ENCODE data around the gene ARHGEF12.

Gene ARHGEF12

GRCh38 chr11:120431633-120432032 lies 95.4 kb downstream of the ARHGEF12 start:
- WGBS (ENCODE audit: insufficient coverage) = 100% methylated on average over 2 of the region's 3 CpGs
- ChIA-PET CTCF (interaction anchor here (1.0 to 3.5 kb wide), 4 partner anchors 11 to 97 kb away, joined by 3 to 9 read pairs (median 3); no protein-coding TSS in a partner anchor), POLR2A (no interaction called here)
- H3K36me3 ChIP-seq (ENCODE audit: control insufficient read depth in 4 of 4, insufficient read depth in 4 of 4, low read length in 3 of 4) = peaks cover 0 to 2% (median 0%) of the 10 kb centered on the region in 4 experiments
- no peak overlapping the region for H3K27ac ChIP-seq (ENCODE audit: insufficient read depth in 1 of 2, low read depth in 1 of 2, low read length in 2 of 2, poor library complexity in 1 of 2, severe bottlenecking in 2 of 2)
- no peaks in the 10 kb centered on the region for H3K27me3 ChIP-seq (replicated peaks in 2 of 5; ENCODE audit: control insufficient read depth in 4 of 5, insufficient read depth in 5 of 5, low read length in 4 of 5)
- no peaks in the 10 kb centered on the region for H3K9me3 ChIP-seq (ENCODE audit: control extremely low read depth in 1 of 5, control insufficient read depth in 4 of 5, insufficient read depth in 2 of 5, low read depth in 1 of 5, low read length in 4 of 5)
- H3K4me3 ChIP-seq (ENCODE audit: control insufficient read depth in 1 of 7, extremely low read depth in 1 of 7, insufficient read depth in 4 of 7, low read depth in 2 of 7, low read length in 6 of 7) = no peak overlapping the region
- peak; percentile 25 to 59 (median 47) for DNase-seq
- peaks cover 0 to 14% (median 9%) of the 10 kb centered on the region in 4 experiments for H3K4me1 ChIP-seq (ENCODE audit: control extremely low read depth in 1 of 4, control insufficient read depth in 4 of 4, insufficient read depth in 4 of 4, low read length in 3 of 4)

GRCh38 chr11:120432056-120433018 lies 96.1 kb downstream of the ARHGEF12 start:
- Histone ChIP-seq H3K27ac (ENCODE audit: insufficient read depth in 1 of 2, low read depth in 1 of 2, low read length in 2 of 2, poor library complexity in 1 of 2, severe bottlenecking in 2 of 2) (no peak overlapping the region), H3K36me3 (ENCODE audit: control insufficient read depth in 4 of 4, insufficient read depth in 4 of 4, low read length in 3 of 4) (peaks cover 0 to 2% (median 0%) of the 10 kb centered on the region in 4 experiments), H3K9me3 (ENCODE audit: control extremely low read depth in 1 of 5, control insufficient read depth in 4 of 5, insufficient read depth in 2 of 5, low read depth in 1 of 5, low read length in 4 of 5) (no peaks in the 10 kb centered on the region), H3K27me3 (replicated peaks in 2 of 5; ENCODE audit: control insufficient read depth in 4 of 5, insufficient read depth in 5 of 5, low read length in 4 of 5) (no peaks in the 10 kb centered on the region), H3K4me1 (ENCODE audit: control extremely low read depth in 1 of 4, control insufficient read depth in 4 of 4, insufficient read depth in 4 of 4, low read length in 3 of 4) (peaks cover 0 to 14% (median 9%) of the 10 kb centered on the region in 4 experiments), H3K4me3 (ENCODE audit: control insufficient read depth in 1 of 7, extremely low read depth in 1 of 7, insufficient read depth in 4 of 7, low read depth in 2 of 7, low read length in 6 of 7) (no peak overlapping the region)
- peak; percentile 73 to 92 (median 89) for DNase-seq
- ChIA-PET POLR2A (no interaction called here), CTCF (interaction anchor here (1.0 to 3.5 kb wide), 4 partner anchors 10 to 98 kb away, joined by 3 to 9 read pairs (median 3); no protein-coding TSS in a partner anchor)
- 17% methylated on average over 1 of the region's 4 CpGs for WGBS (ENCODE audit: insufficient coverage)

GRCh38 chr11:120441592-120441991 lies 105.4 kb downstream of the ARHGEF12 start:
- Histone ChIP-seq H3K4me3 (ENCODE audit: control insufficient read depth in 1 of 7, extremely low read depth in 1 of 7, insufficient read depth in 4 of 7, low read depth in 2 of 7, low read length in 6 of 7) (no peak overlapping the region), H3K27ac (ENCODE audit: insufficient read depth in 1 of 2, low read depth in 1 of 2, low read length in 2 of 2, poor library complexity in 1 of 2, severe bottlenecking in 2 of 2) (no peak overlapping the region), H3K9me3 (ENCODE audit: control extremely low read depth in 1 of 5, control insufficient read depth in 4 of 5, insufficient read depth in 2 of 5, low read depth in 1 of 5, low read length in 4 of 5) (no peaks in the 10 kb centered on the region), H3K4me1 (ENCODE audit: control extremely low read depth in 1 of 4, control insufficient read depth in 4 of 4, insufficient read depth in 4 of 4, low read length in 3 of 4) (no peaks in the 10 kb centered on the region), H3K36me3 (ENCODE audit: control insufficient read depth in 4 of 4, insufficient read depth in 4 of 4, low read length in 3 of 4) (peaks cover 0 to 6% (median 2%) of the 10 kb centered on the region in 4 experiments), H3K27me3 (replicated peaks in 2 of 5; ENCODE audit: control insufficient read depth in 4 of 5, insufficient read depth in 5 of 5, low read length in 4 of 5) (no peaks in the 10 kb centered on the region)
- 100% methylated on average over 2 of the region's 5 CpGs for WGBS (ENCODE audit: insufficient coverage)
- DNase-seq = no peak
- ChIA-PET POLR2A (no interaction called here), CTCF (no interaction called here)

- ChIA-PET POLR2A (no interaction called here), CTCF (interaction anchor here (1.2 kb wide), 1 partner anchor 10 kb away, joined by 3 read pairs; no protein-coding TSS in a partner anchor)
- no peak overlapping the region for H3K4me3 ChIP-seq (ENCODE audit: control insufficient read depth in 1 of 7, extremely low read depth in 1 of 7, insufficient read depth in 4 of 7, low read depth in 2 of 7, low read length in 6 of 7)
- H3K4me1 ChIP-seq (ENCODE audit: control extremely low read depth in 1 of 4, control insufficient read depth in 4 of 4, insufficient read depth in 4 of 4, low read length in 3 of 4) = no peaks in the 10 kb centered on the region
- H3K9me3 ChIP-seq (ENCODE audit: control extremely low read depth in 1 of 5, control insufficient read depth in 4 of 5, insufficient read depth in 2 of 5, low read depth in 1 of 5, low read length in 4 of 5) = no peaks in the 10 kb centered on the region
- 100% methylated on average over 3 of the region's 3 CpGs for WGBS (ENCODE audit: insufficient coverage)
- no peak overlapping the region for H3K27ac ChIP-seq (ENCODE audit: insufficient read depth in 1 of 2, low read depth in 1 of 2, low read length in 2 of 2, poor library complexity in 1 of 2, severe bottlenecking in 2 of 2)
- H3K36me3 ChIP-seq (ENCODE audit: control insufficient read depth in 4 of 4, insufficient read depth in 4 of 4, low read length in 3 of 4) = peaks cover 0 to 6% (median 2%) of the 10 kb centered on the region in 4 experiments
- no peak for DNase-seq
- H3K27me3 ChIP-seq (replicated peaks in 2 of 5; ENCODE audit: control insufficient read depth in 4 of 5, insufficient read depth in 5 of 5, low read length in 4 of 5) = no peaks in the 10 kb centered on the region
Observed at GRCh38 chr11:120442031-120442430, 105.8 kb downstream of the ARHGEF12 start.

- peaks cover 0 to 15% (median 8%) of the 10 kb centered on the region in 4 experiments for H3K36me3 ChIP-seq (ENCODE audit: control insufficient read depth in 4 of 4, insufficient read depth in 4 of 4, low read length in 3 of 4)
- H3K4me1 ChIP-seq (ENCODE audit: control extremely low read depth in 1 of 4, control insufficient read depth in 4 of 4, insufficient read depth in 4 of 4, low read length in 3 of 4) = no peaks in the 10 kb centered on the region
- ChIA-PET POLR2A (no interaction called here), CTCF (interaction anchor here (1.0 kb wide), 1 partner anchor 10 kb away, joined by 3 read pairs; no protein-coding TSS in a partner anchor)
- H3K27ac ChIP-seq (ENCODE audit: insufficient read depth in 1 of 2, low read depth in 1 of 2, low read length in 2 of 2, poor library complexity in 1 of 2, severe bottlenecking in 2 of 2) = no peak overlapping the region
- no peak for DNase-seq
- no peak overlapping the region for H3K4me3 ChIP-seq (ENCODE audit: control insufficient read depth in 1 of 7, extremely low read depth in 1 of 7, insufficient read depth in 4 of 7, low read depth in 2 of 7, low read length in 6 of 7)
- WGBS (ENCODE audit: insufficient coverage) = 100% methylated on average over 6 of the region's 7 CpGs
- no peaks in the 10 kb centered on the region for H3K9me3 ChIP-seq (ENCODE audit: control extremely low read depth in 1 of 5, control insufficient read depth in 4 of 5, insufficient read depth in 2 of 5, low read depth in 1 of 5, low read length in 4 of 5)
- H3K27me3 ChIP-seq (replicated peaks in 2 of 5; ENCODE audit: control insufficient read depth in 4 of 5, insufficient read depth in 5 of 5, low read length in 4 of 5) = no peaks in the 10 kb centered on the region
Observed at GRCh38 chr11:120446802-120447201, 110.6 kb downstream of the ARHGEF12 start.

GRCh38 chr11:120448240-120448639 lies 112.0 kb downstream of the ARHGEF12 start:
- CTCF ChIA-PET = no interaction called here
- Histone ChIP-seq H3K4me3 (ENCODE audit: control insufficient read depth in 1 of 7, extremely low read depth in 1 of 7, insufficient read depth in 4 of 7, low read depth in 2 of 7, low read length in 6 of 7) (no peak overlapping the region), H3K27me3 (replicated peaks in 2 of 5; ENCODE audit: control insufficient read depth in 4 of 5, insufficient read depth in 5 of 5, low read length in 4 of 5) (no peaks in the 10 kb centered on the region), H3K9me3 (ENCODE audit: control extremely low read depth in 1 of 5, control insufficient read depth in 4 of 5, insufficient read depth in 2 of 5, low read depth in 1 of 5, low read length in 4 of 5) (no peaks in the 10 kb centered on the region), H3K36me3 (ENCODE audit: control insufficient read depth in 4 of 4, insufficient read depth in 4 of 4, low read length in 3 of 4) (peaks cover 0 to 15% (median 4%) of the 10 kb centered on the region in 4 experiments), H3K27ac (ENCODE audit: insufficient read depth in 1 of 2, low read depth in 1 of 2, low read length in 2 of 2, poor library complexity in 1 of 2, severe bottlenecking in 2 of 2) (no peak overlapping the region), H3K4me1 (ENCODE audit: control extremely low read depth in 1 of 4, control insufficient read depth in 4 of 4, insufficient read depth in 4 of 4, low read length in 3 of 4) (no peaks in the 10 kb centered on the region)
- no CpG with 5 or more reads among the region's 3 CpGs for WGBS (ENCODE audit: insufficient coverage)
- no peak for DNase-seq
- POLR2A ChIA-PET = no interaction called here

- Histone ChIP-seq H3K4me1 (ENCODE audit: control extremely low read depth in 1 of 4, control insufficient read depth in 4 of 4, insufficient read depth in 4 of 4, low read length in 3 of 4) (no peaks in the 10 kb centered on the region), H3K36me3 (ENCODE audit: control insufficient read depth in 4 of 4, insufficient read depth in 4 of 4, low read length in 3 of 4) (peaks cover 0 to 12% (median 2%) of the 10 kb centered on the region in 4 experiments), H3K4me3 (ENCODE audit: control insufficient read depth in 1 of 7, extremely low read depth in 1 of 7, insufficient read depth in 4 of 7, low read depth in 2 of 7, low read length in 6 of 7) (no peak overlapping the region), H3K9me3 (ENCODE audit: control extremely low read depth in 1 of 5, control insufficient read depth in 4 of 5, insufficient read depth in 2 of 5, low read depth in 1 of 5, low read length in 4 of 5) (no peaks in the 10 kb centered on the region), H3K27ac (ENCODE audit: insufficient read depth in 1 of 2, low read depth in 1 of 2, low read length in 2 of 2, poor library complexity in 1 of 2, severe bottlenecking in 2 of 2) (no peak overlapping the region), H3K27me3 (replicated peaks in 2 of 5; ENCODE audit: control insufficient read depth in 4 of 5, insufficient read depth in 5 of 5, low read length in 4 of 5) (no peaks in the 10 kb centered on the region)
- POLR2A ChIA-PET = no interaction called here
- CTCF ChIA-PET = interaction anchor here (1.9 kb wide), 1 partner anchor 10 kb away, joined by 6 read pairs; no protein-coding TSS in a partner anchor
- no peak for DNase-seq
Observed at GRCh38 chr11:120455487-120455886, 119.3 kb downstream of the ARHGEF12 start.
